Cardiac fibroblast (primary cell): ENCODE results near the gene ODAD3.
A peak's percentile ranks its signal among the peaks of the same experiment; 100 is the strongest.
"Not testable (repeated sequence)": the region's sequence is repeated elsewhere in the genome, so short reads cannot be mapped to it uniquely, and the experiment has no call there.

ENCODE experiments used
- DNase-seq, 2 donors: peaks; one replicate each; pipeline versions ENCODE4 v3.0.0 to v3.0.0-alpha.2; 2010; ENCODE audit warnings: low read depth in 2 of 2
- H3K4me3 ChIP-seq, 2 donors: replicated peaks in 1 of 2; 1 replicate in 1 of 2; 2 replicates in 1 of 2; pipeline ENCODE4 v1.5.1; 2011; ENCODE audit warnings: low read depth in 2 of 2, low read length in 2 of 2, mild to moderate bottlenecking in 2 of 2, moderate library complexity in 1 of 2
- CTCF ChIP-seq: IDR thresholded peaks from one replicate; pipeline ENCODE4 v1.5.1; 2011; ENCODE audit warnings: low read depth, mild to moderate bottlenecking, low read length, inconsistent platforms

ODAD3 gene

GRCh38 chr19:11457831-11458230 lies 22.9 kb upstream of the ODAD3 start:
- no peak for DNase-seq
- no peak overlapping the region for H3K4me3 ChIP-seq
- no peak for TF ChIP-seq CTCF

GRCh38 chr19:11457115-11457514 lies 22.2 kb upstream of the ODAD3 start:
- no peak for DNase-seq
- TF ChIP-seq CTCF, result no peak
- no peak overlapping the region for H3K4me3 ChIP-seq

- no peak for DNase-seq
- no peak for TF ChIP-seq CTCF
These were observed 21.7 kb upstream of the ODAD3 start for GRCh38 chr19:11456659-11457058.

DNA sequence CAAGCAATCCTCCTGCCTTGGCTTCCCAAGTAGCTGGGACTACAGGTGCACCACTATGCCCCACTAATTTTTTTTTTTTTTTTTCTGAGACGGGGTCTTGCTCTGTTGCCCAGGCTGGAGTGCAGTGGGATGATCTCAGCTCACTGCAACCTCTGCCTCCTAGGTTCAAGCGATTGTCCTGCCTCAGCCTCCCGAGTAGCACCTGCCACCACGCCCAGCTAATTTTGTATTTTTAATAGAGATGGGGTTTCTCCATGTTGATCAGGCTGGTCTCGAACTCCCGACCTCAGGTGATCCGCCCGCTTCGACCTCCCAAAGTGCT lies 20.3 kb upstream of the ODAD3 start:
- DNase-seq, H3K4me3 ChIP-seq: not testable (repeated sequence)

More at GRCh38 chr19:11456659-11457058, 21.7 kb upstream of the ODAD3 start:
- no peak overlapping the region for H3K4me3 ChIP-seq

DNA sequence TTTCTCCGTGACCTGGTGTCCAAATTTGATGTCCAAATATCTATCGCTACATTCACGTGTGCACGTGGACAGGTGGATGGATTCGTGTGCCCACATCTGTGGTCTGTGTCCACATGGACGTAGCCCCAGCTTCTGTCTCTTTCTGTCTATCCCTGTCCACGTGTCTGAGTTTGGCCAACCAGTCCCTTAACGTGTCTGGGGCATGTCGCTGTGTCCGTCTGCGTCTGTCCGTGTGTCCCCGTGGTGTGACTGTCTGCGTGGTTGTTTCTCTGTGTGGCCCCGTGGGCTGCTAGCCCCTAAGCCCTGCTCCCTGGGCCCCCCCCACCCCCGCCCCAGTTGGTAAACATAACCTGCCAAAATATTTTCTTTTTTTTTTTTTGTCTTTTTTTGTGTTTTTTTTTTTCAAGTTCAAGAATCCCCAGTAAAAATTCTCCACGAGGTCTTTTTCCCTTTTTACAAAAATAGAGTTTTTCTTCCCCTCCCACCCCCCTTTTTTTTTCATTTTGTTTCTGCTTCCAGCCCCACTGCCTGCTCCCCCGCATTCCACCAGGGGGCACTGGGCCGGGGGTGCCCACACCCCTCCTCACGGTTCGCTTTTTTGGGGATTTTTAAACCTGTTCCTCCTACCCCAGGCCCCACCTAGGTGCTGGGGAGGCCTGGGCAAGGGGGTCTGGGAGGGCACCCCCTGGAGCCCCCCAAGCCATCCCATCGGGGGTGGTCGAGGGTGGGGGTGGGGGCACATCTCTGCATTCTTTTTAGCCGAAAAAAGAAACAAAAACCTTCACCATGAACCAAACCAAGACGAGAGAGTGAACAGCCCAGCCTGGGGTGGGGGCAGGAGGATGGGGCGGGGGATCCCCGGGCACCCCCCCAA lies 18.8 kb upstream of the ODAD3 start:
- no peak for DNase-seq
- TF ChIP-seq CTCF, result peak; percentile 47
- no peak overlapping the region for H3K4me3 ChIP-seq

DNA sequence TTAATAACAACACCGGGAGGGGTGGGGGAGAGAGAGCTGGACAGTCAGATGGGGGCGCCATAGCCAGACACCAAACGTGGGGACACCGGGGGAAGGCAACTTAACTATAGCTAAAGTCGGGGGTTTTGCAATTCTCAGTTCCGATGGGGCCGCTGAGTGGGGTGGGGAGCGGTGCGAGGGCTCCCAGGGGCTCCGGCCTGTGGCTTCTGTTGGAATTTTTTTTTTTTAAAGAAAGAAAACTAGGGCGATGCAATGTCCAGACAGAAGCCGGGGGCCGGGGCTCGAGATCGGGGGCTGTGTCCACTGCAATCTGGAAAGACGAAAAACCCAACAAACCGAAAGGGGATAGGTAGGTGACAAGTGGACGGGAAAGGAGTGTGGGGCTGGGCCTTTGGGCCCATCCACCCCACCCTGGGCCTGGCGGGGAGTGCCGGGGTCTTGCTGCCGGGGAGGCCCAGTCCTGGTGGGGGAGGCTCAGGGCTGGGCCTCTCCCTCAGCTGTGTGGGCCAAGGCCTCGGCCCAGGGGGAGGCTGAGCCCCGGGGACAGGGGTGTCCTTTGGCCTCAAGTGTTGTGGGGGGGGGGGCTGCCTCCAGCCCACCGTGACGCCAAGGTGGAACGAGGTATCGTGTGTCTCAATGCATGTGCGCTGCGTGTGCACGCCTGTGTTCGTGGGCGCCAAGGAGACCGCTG lies 17.8 kb upstream of the ODAD3 start:
- no peak overlapping the region for H3K4me3 ChIP-seq
- no peak for TF ChIP-seq CTCF
- no peak for DNase-seq

- DNase-seq, result no peak
- no peak overlapping the region for H3K4me3 ChIP-seq
These were observed 17.1 kb upstream of the ODAD3 start for GRCh38 chr19:11451871-11452619.

More at GRCh38 chr19:11451871-11452619, 17.1 kb upstream of the ODAD3 start:
- no peak for TF ChIP-seq CTCF
